Measurements from ENCODE around the gene TRIM7.

Gene TRIM7

DNA sequence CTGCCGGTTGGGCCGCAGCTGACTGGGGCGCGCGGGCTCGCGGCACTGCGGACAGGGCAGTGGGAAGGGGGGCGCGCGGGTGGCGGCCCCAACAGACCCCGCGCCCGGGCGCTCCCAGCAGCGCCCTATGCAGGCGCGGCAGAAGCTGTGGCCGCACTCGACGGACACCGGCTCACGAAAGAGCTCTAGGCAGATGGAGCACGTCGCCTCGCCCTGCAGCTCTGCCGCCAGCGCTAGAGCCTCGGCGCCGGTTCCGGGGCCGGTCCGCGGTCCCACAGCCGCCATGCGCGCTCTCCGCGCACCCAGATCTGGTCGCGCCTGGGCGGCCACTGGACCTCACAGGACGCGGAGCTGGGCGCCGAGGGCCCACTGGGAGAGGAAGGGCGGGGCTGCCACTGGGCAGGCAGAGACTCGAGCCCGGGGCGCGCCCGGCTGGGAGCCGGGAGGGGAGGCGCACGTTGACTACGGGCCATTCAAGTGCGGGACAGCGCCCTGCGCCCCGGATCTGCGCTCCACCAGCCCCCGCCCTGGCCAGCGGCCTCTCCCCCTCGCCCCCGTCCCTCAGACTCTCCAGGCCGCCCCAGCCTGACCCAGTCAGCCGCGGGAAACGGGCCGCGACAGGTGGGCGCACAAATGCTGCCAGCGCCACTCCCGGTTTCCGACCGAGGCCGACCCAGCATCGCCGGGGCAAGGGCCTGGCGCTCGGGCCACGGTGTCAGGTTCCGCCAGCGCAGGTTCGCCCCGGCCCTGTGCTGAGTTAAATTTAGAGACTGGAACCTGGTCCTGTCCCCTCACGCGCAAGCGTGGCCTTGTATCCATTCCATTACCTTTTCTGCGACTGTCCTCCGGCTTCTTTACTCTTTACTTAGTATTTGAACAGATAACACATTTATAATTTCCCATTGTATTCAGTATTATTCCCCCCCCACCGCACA, at the start of gene TRIM7:
Gene TRIM7, minus strand, starts transcription at position 371 of the 935 bp plus-strand sequence. Its CDS starts 86 bp downstream, at position 285.
- DNase-seq (ENCODE audit: low read depth in 4 of 4, low spot score in 1 of 4) = no peak

DNA sequence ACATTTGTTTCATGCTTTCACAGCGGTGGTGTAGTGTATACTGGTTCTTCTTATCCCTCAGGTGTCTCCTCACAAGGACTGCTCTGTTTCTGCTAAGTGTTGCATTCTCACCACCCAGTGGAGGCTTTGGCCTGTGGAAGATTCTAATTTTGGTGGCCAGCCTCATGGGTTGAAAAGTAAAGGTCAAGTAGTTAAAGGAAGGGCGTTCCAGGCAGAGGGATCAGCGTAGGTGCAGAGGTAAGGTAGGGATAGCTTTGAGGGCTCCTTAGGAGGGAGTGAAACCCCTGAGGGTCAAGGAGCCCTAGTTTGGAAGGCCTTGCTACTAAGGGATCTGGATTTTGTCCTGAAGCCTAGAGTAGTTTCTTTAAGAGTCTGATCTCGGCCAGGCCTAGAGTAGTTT, 43.3 kb upstream of the TRIM7 start:
- DNase-seq (ENCODE audit: low read depth in 4 of 4, low spot score in 1 of 4) = no peak

DNA sequence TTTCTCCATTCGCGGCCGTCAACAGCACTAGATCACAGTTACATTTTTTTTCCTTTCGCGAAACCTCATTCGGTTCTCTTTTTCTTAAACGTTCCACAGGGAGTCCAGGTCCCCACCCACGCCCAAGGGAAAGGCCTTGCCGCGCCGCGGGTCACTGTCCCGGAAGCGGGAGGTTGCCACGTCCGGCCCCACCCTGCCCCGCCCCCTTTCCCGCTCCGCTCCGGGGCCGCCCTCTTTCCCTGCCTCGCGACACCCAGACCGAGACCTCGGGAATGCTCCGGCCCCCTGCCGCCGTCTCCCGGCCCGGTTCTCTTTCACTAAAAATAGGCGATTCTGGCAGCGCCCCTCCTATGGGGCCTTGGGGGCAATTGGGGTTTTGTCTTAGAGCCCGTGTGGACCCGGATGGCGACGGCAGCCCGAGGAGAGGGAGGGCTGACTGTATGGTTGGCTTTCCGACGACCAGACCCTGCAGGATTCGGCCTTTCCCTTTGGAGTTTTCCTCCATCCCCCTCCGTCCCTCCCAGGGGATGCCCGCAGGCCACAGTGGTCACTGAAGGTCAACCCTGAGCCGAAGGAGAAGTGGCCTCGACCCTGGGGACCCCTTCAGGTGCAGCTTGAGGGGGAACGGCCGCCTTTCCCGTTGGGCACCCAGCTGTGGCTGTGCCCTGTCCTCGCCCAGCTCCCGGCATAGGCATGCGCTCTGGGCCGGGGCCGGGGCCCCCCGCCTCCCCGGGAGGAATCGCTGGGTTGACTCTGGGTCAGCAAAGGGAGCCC, 41.5 kb upstream of the TRIM7 start:
- peak in 3 of 4 experiments; percentile 62 to 83 (median 72) for DNase-seq (ENCODE audit: low read depth in 4 of 4, low spot score in 1 of 4)

GRCh38 chr5:181245427-181246275, 40.7 kb upstream of the TRIM7 start:
- no peak for DNase-seq (ENCODE audit: low read depth in 4 of 4, low spot score in 1 of 4)

DNA sequence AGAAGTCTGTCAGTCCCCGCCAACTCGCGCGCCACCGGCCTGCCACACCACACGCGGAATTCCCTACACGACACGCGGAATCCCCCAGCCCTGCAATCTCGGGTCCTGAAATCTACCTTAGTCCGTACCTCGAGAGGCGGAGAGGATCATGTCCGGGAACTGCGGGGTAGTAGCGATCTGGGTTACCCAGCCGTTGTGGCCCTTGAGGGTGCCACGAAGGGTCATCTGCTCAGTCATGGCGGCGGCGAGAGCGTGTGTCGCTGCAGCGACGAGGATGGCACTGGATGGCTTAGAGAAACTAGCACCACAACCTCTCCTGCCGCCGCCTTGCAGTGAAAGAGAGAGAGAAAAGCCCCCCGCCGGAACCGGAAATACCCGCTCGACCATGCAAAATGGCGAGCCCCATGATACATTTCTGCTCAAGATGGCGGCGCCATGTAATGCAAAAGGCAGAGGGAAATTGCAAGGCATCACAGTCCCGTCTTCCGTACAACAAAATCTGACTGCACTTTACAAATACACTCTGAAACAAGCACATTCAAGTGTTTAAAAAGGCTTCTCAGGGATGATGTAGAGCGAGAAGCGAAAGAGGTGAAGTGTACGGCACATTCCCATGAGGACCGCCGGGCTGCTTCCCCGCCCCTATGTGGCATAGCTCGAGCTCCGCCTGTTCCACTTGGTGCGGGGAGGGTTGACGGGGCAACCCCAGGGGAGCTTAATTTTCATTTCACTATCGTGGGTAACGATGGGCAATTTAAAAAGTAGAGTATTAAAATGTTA, 38.8 kb upstream of the TRIM7 start, which contains the start of gene RACK1:
Gene RACK1, minus strand, starts transcription at position 343 of the 780 bp plus-strand sequence. Its CDS starts 106 bp downstream, at position 237.
- DNase-seq (ENCODE audit: low read depth in 4 of 4, low spot score in 1 of 4) = peak; percentile 77 to 86 (median 80)

- DNase-seq (ENCODE audit: low read depth in 4 of 4, low spot score in 1 of 4) = no peak
Observed at GRCh38 chr5:181243018-181243563, 38.1 kb upstream of the TRIM7 start.

DNA sequence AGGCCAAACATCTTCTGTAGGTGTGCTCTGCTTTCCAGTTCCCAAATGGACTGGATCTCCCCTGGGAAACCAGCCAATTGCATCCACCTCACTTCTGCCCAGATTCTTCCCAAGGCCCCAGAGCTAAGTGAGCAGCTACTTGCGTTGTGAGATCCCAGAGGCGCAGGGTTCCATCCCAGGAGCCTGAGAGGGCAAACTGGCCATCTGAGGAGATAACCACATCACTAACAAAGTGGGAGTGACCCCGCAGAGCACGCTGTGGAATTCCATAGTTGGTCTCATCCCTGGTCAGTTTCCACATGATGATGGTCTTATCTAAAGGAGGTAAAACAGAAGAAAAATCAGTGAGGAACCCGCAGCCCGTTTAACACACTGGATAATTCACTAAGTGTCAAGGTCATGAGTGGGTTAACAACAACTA, 37.0 kb upstream of the TRIM7 start:
- no peak for DNase-seq (ENCODE audit: low read depth in 4 of 4, low spot score in 1 of 4)

DNA sequence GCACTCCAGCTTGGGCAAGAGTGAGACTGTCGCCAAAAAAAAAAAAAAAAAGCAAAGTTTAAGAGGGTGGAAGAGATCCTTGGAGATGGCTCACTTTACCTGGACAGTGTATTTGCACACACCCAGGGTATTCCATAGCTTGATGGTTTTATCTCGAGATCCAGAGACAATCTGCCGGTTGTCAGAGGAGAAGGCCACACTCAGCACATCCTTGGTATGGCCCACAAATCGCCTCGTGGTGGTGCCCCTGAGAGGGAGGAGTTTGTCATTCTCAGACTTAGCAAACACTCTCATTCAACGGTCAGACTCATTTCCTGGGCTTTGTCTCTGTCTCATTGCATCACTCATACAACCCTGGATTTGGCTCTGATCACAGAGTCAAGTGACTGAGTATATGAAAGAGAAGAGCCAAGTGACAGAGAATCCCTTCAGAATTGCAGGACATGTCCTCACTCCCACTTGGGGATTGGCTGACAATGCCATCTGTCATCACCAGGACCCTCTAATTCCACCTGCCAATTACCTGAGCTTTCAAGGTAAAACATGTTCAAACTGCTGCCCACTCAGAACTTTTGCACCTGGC, 36.5 kb upstream of the TRIM7 start:
- DNase-seq (ENCODE audit: low read depth in 4 of 4, low spot score in 1 of 4) = no peak

DNA sequence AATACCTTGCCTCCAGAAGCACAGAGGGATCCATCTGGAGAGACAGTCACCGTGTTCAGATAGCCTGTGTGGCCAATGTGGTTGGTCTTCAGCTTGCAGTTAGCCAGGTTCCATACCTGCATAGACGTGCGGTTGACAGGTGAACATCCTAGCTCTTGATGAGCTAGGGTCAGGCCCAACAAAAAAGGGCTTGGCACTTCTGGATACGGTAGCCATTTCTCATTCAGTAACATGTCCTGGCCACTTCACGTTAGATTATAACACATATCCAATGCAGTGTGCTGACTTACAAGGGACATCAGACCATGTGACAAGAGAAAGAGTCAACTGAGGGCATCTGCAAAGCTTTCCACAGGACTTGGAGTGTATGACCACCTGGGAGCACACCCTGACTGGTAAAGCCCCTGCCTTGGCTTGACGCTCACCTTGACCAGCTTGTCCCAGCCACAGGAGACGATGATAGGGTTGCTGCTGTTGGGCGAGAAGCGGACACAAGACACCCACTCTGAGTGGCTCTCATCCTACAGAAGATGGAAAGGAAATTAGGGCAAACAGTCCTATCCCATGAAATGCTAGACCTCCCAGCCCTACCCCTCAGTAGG, 34.2 kb upstream of the TRIM7 start:
- DNase-seq (ENCODE audit: low read depth in 4 of 4, low spot score in 1 of 4) = no peak

DNA sequence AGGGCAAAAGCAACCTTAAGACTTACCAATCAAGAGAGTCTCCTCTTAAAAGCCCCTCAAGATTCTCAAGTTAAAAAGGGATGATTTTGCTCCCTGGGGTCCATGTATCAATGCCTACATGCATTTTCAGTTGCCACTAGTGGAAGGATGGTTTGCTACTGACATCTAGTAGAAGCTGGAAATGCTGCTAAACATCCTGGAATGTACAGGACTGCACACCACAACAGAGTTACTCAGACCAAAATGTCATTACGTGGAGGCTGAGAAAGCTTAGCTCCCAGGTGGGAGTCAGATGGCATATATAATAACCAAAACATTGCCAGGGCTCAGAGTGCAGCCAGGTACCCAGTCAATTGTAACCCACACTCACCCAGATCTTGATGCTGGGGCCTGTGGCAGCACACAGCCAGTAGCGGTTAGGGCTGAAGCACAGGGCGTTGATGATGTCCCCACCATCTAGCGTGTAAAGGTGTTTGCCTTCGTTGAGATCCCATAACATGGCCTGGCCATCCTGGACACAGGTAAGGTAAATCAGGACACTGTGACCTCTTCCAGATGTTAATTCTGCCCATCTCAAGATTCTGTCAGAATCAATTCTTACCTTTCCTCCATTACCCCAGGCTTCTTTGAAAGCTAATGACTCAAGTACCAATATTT, 32.9 kb upstream of the TRIM7 start:
- DNase-seq (ENCODE audit: low read depth in 4 of 4, low spot score in 1 of 4) = no peak

DNA sequence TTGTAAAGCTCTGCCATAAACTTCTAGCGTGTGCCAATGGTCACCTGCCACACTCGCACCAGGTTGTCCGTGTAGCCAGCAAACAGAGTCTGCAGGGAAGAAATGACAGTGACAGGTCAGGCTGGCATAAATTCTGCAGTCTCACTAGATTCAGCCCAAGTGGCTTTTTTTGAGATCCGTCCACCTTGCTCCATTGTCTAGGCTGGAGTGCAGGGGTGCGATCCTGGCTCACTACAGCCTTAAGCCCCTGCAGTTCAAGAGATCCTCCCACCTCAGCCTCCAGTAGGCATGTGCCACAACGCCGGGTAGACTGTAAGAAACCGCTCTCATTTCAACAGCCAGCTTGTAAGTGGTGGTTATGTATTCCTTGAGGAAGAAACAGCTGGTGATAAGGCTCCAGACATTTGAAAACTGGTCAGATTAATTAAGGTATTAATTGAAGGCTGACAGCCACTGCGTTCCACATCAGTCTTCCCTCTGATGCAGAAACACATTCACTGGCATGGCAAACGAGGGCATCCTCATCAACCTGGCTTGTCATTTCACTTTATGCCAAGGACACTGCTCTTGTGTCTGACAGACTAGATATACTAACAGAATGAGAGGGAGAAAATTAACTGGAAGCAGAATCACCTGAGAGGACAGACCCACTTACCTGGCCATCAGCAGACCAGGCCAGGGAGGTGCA, 32.1 kb upstream of the TRIM7 start:
- no peak for DNase-seq (ENCODE audit: low read depth in 4 of 4, low spot score in 1 of 4)

GRCh38 chr5:181236471-181236870, 31.5 kb upstream of the TRIM7 start:
- DNase-seq (ENCODE audit: low read depth in 4 of 4, low spot score in 1 of 4) = no peak

GRCh38 chr5:181235689-181236366, 30.8 kb upstream of the TRIM7 start:
- no peak for DNase-seq (ENCODE audit: low read depth in 4 of 4, low spot score in 1 of 4)

DNA sequence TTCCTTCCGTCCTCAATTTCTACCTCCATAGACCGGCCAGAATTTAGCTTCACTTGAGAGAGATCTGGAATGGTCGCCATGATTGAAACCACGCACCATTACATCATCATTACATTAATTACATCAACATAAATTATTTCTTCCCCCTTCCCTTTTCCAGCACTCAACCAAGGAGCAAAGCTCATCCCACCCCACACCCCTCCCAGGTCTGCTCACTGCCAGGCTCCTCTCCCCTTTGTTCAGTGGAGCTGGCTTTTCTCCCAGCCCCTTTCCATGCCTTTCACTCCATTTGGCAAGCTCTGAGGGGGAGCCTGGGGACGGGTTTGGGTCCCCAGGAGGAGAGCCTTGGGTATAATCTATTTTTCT, 30.3 kb upstream of the TRIM7 start:
- no peak for DNase-seq (ENCODE audit: low read depth in 4 of 4, low spot score in 1 of 4)

- DNase-seq (ENCODE audit: low read depth in 4 of 4, low spot score in 1 of 4) = no peak
Observed at GRCh38 chr5:181234455-181235306, 29.7 kb upstream of the TRIM7 start.

GRCh38 chr5:181233801-181234454, 28.9 kb upstream of the TRIM7 start:
- DNase-seq (ENCODE audit: low read depth in 4 of 4, low spot score in 1 of 4) = no peak

Data from stimulated activated CD4-positive, alpha-beta T cell treated with anti-CD3 and anti-CD28 coated beads, Interleukin-1b, Interleukin-23, amount 100 ng/mL, for 24 hours (primary cell).